G401.6 (cell line): Measurements from ENCODE around the gene NPFFR1.
"Not testable (repeated sequence)": the region's sequence is repeated elsewhere in the genome, so short reads cannot be mapped to it uniquely, and the experiment has no call there.

Experiments used
- FAIRE-seq: peaks from 2 replicates; lab custom pipeline; 2012; peaks lifted over from hg19 to GRCh38; lab: Jason Lieb, UNC

Gene NPFFR1

GRCh38 chr10:70255329-70256299 lies 28.2 kb downstream of the NPFFR1 start:
- FAIRE-seq, result no peak

- no peak for FAIRE-seq
Measured at GRCh38 chr10:70254778-70255328, 29.0 kb downstream of the NPFFR1 start.

- FAIRE-seq, result no peak
Measured at GRCh38 chr10:70253878-70254765, 29.7 kb downstream of the NPFFR1 start.

GRCh38 chr10:70250961-70251680 lies 32.7 kb downstream of the NPFFR1 start:
- no peak for FAIRE-seq

GRCh38 chr10:70247360-70247759 lies 36.4 kb downstream of the NPFFR1 start:
- no peak for FAIRE-seq

- no peak for FAIRE-seq
Measured at GRCh38 chr10:70241081-70241480, 42.7 kb downstream of the NPFFR1 start.

- FAIRE-seq, result not testable (repeated sequence)
Measured at GRCh38 chr10:70239986-70240385, 43.8 kb downstream of the NPFFR1 start.

- FAIRE-seq, result not testable (repeated sequence)
Measured at GRCh38 chr10:70239077-70239976, 44.5 kb downstream of the NPFFR1 start.

- not testable (repeated sequence) for FAIRE-seq
Measured at GRCh38 chr10:70237958-70238536, 45.8 kb downstream of the NPFFR1 start.

- FAIRE-seq, result no peak
Measured at GRCh38 chr10:70234668-70235447, 48.9 kb downstream of the NPFFR1 start.

GRCh38 chr10:70233939-70234300 lies 49.9 kb downstream of the NPFFR1 start:
- no peak for FAIRE-seq

- no peak for FAIRE-seq
Measured at GRCh38 chr10:70233109-70233938, 50.5 kb downstream of the NPFFR1 start, which contains the start of gene PPA1. TSS of gene PPA1 (minus strand) at chr10:70233429. CDS start at chr10:70233327, 102 bp downstream.

- FAIRE-seq, result no peak
Measured at GRCh38 chr10:70232859-70233108, 51.0 kb downstream of the NPFFR1 start.

GRCh38 chr10:70232155-70232858 lies 51.5 kb downstream of the NPFFR1 start:
- no peak for FAIRE-seq

- no peak for FAIRE-seq
Measured at GRCh38 chr10:70228491-70228890, 55.3 kb downstream of the NPFFR1 start.

GRCh38 chr10:70227548-70228320 lies 56.1 kb downstream of the NPFFR1 start:
- no peak for FAIRE-seq

- no peak for FAIRE-seq
Measured at GRCh38 chr10:70223728-70224127, 60.1 kb downstream of the NPFFR1 start.
